HEK293 (cell line): ENCODE results near the gene NRN1L.

ENCODE experiments used
- ZNF423 ChIP-seq: fragments of 450-650 bp; formaldehyde crosslinking; IDR thresholded peaks from 2 replicates; pipeline ENCODE4 v1.5.1; 2016; ENCODE audit warnings: missing biosample characterization, missing genetic modification characterization
- ZNF610 ChIP-seq: fragments of 450-650 bp; formaldehyde crosslinking; IDR thresholded peaks from 2 replicates; pipeline ENCODE4 v1.5.1; 2016; ENCODE audit warnings: missing biosample characterization, missing genetic modification characterization, borderline replicate concordance
- TF ChIP-seq, protein P1 (sequence below): fragments of 450-650 bp; formaldehyde crosslinking; IDR thresholded peaks from 2 replicates; pipeline ENCODE4 v1.5.1; 2016; ENCODE audit warnings: missing biosample characterization, missing genetic modification characterization

GRCh38 chr16:67922740-67923139, 38.1 kb downstream of the NRN1L start:
- no peak for TF ChIP-seq ZNF610 (tag by site-specific recombination)
- TF ChIP-seq, protein P1, sequence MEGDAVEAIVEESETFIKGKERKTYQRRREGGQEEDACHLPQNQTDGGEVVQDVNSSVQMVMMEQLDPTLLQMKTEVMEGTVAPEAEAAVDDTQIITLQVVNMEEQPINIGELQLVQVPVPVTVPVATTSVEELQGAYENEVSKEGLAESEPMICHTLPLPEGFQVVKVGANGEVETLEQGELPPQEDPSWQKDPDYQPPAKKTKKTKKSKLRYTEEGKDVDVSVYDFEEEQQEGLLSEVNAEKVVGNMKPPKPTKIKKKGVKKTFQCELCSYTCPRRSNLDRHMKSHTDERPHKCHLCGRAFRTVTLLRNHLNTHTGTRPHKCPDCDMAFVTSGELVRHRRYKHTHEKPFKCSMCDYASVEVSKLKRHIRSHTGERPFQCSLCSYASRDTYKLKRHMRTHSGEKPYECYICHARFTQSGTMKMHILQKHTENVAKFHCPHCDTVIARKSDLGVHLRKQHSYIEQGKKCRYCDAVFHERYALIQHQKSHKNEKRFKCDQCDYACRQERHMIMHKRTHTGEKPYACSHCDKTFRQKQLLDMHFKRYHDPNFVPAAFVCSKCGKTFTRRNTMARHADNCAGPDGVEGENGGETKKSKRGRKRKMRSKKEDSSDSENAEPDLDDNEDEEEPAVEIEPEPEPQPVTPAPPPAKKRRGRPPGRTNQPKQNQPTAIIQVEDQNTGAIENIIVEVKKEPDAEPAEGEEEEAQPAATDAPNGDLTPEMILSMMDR (tag by site-specific recombination) = no peak
- no peak for TF ChIP-seq ZNF423 (tag by site-specific recombination)
